HT-29 (cell line): Measurements from ENCODE around the gene SEPTIN1. TPM values are rescaled to one million over a fixed set of nuclear protein-coding genes. Genes with fewer than 3 reads are reported as not detected.
A peak's percentile ranks its signal among the peaks of the same experiment; 100 is the strongest.
"Not testable (repeated sequence)": the region's sequence is repeated elsewhere in the genome, so short reads cannot be mapped to it uniquely, and the experiment has no call there.

Experiments used
- DNase-seq: peaks from one replicate; pipeline ENCODE4 v3.0.0-alpha.2; 2015; ENCODE audit warnings: low spot score
- total RNA-seq: library from RNA; depleted of rRNA; stranded (reverse); fragments of >200 nt; shearing (Covaris generic); gene quantifications from 2 replicates; pipeline ENCODE4 v1.2.3, GENCODE V29; 2014

The SEPTIN1 gene
- total RNA-seq, 1 experiment from 2014 or later = not detected

DNA sequence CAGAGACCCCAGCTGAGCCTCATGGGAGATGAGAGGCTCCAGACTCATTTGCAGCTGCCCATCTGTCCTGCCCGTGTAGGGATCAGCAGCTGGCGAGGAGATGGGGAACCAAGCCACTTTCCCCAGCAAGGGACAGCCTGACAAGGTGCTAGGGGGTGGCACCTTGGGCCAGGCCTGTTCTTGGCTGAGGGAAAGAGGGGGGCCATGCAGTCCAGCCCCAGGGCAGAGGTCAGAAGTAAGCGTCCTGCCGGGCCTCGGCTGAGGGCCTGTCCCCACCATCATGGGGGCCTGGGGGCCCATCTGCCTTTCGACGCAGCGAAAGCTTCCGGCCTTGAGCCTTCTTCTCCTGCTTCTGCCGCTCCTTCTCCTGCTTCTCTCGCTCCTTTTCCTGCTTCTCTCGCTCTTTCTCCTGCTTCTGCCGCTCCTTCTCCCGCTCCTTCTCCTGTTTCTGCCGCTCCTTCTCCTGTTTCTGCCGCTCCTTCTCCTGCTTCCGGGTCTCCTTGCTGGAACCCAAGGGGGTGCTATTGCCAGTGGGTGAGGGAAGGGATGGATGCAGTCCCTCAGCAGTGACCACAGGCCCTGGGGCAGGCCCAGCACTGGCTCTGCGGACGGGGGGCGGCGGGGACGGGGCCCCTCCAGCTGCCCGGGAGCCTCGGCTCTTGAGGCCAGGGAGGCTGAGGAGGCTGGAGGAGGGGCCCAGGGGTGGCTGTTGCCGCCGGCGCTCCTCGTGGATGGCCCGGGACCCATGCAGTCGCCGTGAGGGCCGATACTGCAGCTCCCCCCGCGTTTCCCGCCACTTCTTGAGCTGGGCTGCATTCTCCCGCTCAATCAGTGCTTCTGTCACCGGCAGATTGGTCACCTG is 24.4 kb downstream of the SEPTIN1 start:
- DNase-seq = no peak

GRCh38 chr16:30357085-30357714 is 25.2 kb downstream of the SEPTIN1 start:
- DNase-seq = no peak

- DNase-seq = no peak
Observed at GRCh38 chr16:30356401-30357084, 25.8 kb downstream of the SEPTIN1 start.

- no peak for DNase-seq
Observed at GRCh38 chr16:30355954-30356308, 26.4 kb downstream of the SEPTIN1 start.

DNA sequence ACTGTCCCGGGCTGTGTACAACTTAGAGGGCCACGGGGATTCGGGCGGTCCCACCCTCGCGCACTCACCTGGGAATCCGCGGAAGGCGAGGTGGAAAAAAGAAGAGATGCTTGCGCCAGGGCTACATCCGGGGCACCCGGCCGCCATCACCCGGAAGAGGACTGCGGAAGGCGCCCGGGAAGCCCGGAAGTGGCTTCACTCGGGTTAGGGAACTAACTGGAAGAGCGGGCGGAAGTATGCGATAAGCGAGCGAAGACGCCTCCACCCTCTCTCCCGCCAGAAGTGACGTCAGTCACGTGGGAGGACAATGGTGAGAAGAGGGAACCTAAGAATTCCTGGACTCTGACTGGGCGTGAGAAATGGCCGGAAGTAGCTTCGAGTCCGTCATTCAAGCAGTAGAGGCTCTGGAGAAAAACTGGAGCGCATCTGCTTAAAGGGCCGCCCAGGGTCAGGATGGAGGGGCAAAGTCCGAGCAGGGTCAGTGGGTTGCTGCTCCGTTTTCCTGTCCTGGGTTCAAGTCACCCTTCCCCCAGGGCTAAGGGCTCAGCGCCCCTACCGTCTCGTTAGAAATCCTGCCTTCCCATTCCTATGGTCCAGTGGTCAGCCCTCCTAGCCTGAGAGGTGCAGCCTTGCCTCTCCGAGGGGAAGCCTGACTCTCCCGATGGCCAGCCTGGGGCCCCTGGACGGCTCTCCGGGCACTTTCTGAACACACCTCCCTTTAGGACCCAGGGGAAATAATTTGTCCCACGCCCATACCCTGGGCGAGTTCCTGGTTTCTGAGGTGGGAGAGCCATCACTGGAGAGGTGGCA is 27.0 kb downstream of the SEPTIN1 start, which contains the start of gene CD2BP2:
Gene CD2BP2, minus strand, starts transcription at position 165 of the 810 bp plus-strand sequence. CDS start 627 bp downstream, outside the sequence.
- DNase-seq = peak; percentile 99

GRCh38 chr16:30354423-30355143 is 27.8 kb downstream of the SEPTIN1 start:
- peak; percentile 24 for DNase-seq

GRCh38 chr16:30353438-30354129 is 28.8 kb downstream of the SEPTIN1 start:
- no peak for DNase-seq

DNA sequence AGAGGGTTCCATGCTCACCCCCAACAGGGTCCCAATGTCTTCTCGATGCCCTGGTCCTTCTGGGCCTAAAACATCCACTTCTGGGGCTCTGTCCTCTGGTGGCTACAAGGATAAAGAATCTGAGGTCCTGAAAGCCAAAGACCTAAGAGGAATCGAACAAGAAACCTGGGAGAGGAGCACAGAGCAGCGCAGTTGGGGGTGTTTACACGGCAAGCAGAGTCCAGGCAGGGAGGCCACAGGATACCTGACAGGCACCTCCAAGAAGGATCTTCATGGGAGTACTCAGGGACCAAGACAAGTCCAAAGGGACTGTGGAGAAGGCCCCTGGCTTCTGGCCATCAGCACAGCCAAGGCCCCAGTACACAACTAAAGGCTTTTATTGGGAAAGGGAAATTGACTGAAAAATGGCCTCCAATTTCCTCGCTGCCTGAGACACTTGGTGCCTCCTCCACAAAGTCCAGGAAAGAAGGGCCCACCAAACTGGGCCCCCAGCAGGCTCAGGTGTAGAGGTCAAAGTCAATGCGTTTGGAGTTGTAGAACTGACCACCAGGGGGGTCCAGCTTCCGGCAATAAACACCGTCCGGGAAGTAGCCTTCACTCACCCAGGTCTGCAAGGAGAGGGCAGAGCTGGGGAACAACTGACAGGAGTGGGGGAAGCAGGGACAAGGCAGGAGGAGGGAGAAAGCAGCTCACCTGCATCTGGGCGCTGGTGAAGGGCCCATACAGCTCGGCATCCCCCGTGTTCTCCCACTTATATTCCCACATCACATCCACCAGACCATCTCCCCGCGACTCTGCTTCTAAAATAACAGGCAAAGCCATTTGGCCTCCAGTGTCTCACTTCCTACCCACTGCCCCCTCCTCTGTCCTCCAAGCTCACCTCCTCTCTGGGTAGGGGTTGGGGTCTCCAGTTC is 29.6 kb downstream of the SEPTIN1 start:
- DNase-seq = no peak

- no peak for DNase-seq
Observed at GRCh38 chr16:30351586-30352419, 30.6 kb downstream of the SEPTIN1 start.

DNA sequence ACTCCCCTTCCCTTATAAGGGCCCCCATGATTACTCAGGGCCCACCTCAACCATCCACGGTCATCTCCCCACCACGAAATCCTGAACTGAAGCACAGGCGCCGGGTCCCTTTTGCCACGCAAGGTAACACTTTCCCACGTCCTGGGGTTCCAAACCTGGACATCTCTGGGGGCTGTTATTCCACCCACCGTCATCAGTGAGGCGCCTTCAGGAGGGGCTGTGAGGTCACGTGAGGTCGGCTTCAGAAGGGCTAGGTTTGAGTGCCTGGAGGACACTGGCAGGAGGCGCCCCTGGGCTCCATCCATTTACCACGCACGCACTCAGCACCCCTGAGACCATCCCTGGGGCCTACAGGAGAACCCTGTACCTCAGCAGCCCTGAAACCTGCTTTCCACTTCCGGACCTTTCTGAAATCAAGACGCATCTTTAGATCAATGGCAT is 31.3 kb downstream of the SEPTIN1 start:
- no peak for DNase-seq

DNA sequence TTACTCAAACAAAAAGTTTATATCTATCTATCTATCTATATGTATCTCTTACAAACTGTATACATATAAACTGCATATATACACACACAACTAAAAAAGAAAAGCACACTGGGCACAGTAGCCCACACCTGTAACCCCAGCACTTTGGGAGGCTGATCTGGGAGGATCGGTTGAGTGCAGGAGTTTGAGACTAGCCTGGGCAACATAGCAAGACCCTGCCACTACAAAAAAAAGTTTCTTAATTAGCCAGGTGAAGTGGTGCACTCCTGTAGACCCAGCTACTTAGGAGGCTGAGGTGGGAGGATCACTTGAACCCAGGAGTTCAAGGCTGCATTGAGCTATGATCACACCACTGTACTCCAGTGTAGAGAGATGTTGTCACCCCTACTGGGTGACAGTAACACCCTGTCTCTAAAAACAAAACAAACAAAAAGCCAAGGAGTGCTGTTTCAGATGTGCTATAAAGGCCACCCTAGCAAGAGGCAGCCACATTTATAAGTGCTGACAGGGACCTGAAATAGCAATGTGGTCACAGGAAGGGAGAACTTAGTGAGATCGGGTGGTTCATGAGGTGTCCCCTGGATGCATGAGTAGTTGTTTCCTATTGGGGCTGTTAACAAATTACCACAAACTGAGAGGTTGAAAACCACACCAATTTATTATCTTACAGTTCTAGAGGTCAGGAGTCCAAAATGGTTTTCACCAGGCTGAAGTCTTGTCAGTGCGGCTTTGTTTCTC is 32.1 kb downstream of the SEPTIN1 start:
- no peak for DNase-seq

GRCh38 chr16:30349675-30350074 is 32.7 kb downstream of the SEPTIN1 start:
- no peak for DNase-seq

DNA sequence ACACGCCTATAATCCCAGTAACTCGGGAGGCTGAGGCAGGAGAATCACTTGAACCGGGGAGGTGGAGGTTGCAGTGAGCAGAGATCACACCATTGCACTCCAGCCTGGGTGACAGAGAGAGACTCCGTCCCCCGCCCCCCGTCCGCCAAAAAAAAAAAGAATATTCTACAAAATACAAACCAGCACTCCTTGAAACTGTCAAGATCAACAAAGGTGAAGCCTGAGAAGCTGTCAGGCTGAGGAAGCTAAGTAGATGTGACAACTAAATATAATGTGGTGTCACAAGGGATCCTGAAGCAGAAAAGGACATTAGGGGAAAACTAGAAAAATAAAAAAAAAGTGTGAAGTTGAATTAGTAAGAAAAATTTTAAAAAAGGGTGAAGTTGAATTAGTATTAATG is 33.4 kb downstream of the SEPTIN1 start:
- DNase-seq = no peak

DNA sequence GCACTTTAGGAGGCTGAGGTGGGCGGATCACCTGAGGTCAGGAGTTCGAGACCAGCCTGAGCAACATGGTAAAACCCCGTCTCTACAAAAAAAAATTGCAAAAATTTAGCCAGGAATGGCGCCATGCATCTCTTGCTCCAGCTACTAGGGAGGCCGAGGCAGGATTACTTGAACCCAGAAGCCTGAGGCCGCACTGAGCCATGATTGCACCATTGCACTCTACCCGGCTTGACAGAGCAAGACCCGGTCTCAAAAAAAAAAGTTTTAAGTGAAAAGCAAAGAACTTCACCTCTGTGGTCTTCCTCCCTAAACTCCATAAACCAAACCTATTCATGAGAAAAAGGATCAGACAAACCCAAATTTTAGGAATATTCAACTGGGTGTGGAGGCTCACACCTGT is 34.2 kb downstream of the SEPTIN1 start:
- DNase-seq = no peak

GRCh38 chr16:30346286-30346685 is 36.1 kb downstream of the SEPTIN1 start:
- DNase-seq = no peak

DNA sequence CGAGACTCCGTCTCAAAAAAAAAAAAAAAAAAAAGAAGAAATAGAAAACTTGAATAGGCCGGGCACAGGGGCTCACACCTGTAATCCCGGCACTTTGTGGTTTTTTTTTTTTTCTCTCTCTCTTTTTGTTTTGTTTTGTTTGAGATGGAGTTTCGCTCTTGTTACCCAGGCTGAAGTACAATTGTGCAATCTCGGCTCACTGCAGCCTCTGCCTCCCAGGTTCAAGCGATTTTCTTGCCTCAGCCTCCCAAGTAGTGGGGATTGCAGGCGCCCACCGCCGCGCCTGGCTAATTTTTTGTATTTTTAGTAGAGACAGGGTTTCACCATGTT is 38.9 kb downstream of the SEPTIN1 start:
- not testable (repeated sequence) for DNase-seq

- no peak for DNase-seq
Observed at GRCh38 chr16:30342751-30343490, 39.4 kb downstream of the SEPTIN1 start.
